Upper lobe of right lung (tissue), 1 donor: ENCODE data around the gene PRKAR1B. TPM values are rescaled to one million over a fixed set of nuclear protein-coding genes. Genes with fewer than 3 reads are reported as not detected.
A peak's percentile ranks its signal among the peaks of the same experiment; 100 is the strongest.

Experiments
- ATAC-seq: fragments of 200-7000 bp; cut with Tn5 transposase; one replicate; pipeline ENCODE4 v1.9.1; 2020; ENCODE audit warnings: mild to moderate bottlenecking, moderate library complexity
- DNase-seq: peaks from one replicate; pipeline ENCODE4 v3.0.0-alpha.2; 2020
- H3K27ac ChIP-seq: fragments of 200-600 bp; one replicate; pipeline ENCODE4 v1.8.0; 2022
- H3K27me3 ChIP-seq: fragments of 200-600 bp; one replicate; pipeline ENCODE4 v1.8.0; 2022; ENCODE audit warnings: mild to moderate bottlenecking
- H3K36me3 ChIP-seq: fragments of 200-600 bp; one replicate; pipeline ENCODE4 v1.8.0; 2022
- H3K4me1 ChIP-seq: fragments of 200-600 bp; one replicate; pipeline ENCODE4 v1.8.0; 2022
- H3K4me3 ChIP-seq: fragments of 200-600 bp; one replicate; pipeline ENCODE4 v1.8.0; 2022; ENCODE audit warnings: mild to moderate bottlenecking
- H3K9me3 ChIP-seq: fragments of 200-600 bp; one replicate; pipeline ENCODE4 v1.8.0; 2022
- CTCF ChIP-seq: fragments of 200-600 bp; IDR thresholded peaks from one replicate; pipeline ENCODE4 v1.8.0; 2022; ENCODE audit warnings: antibody characterized with exemption
- intact Hi-C: fragments of 100-400 bp; cut with DNase I; formaldehyde crosslinking; loops from one replicate; pipeline ENCODE4 v1.11.0; 2022
- total RNA-seq: library from RNA; stranded (reverse); fragmentation: NEBNext Ultra II Directional; extraction: Animal tissue kit (Norgen Biotek cat#: 25700); gene quantifications from one replicate; pipeline ENCODE4 v1.2.1, GENCODE V29; 2021
- donor health status: DM: no; HTN: yes; CAD: no; lungs with severe emphysema.

Gene PRKAR1B
- total RNA-seq, 1 donor from 2014 or later, result 25.7 TPM

GRCh38 chr7:623464-623863 lies 103.6 kb downstream of the PRKAR1B start:
- Histone ChIP-seq H3K27ac (no peak overlapping the region), H3K4me3 (no peak overlapping the region), H3K36me3 (no peaks in the 10 kb centered on the region), H3K4me1 (peaks cover 4% of the 10 kb centered on the region), H3K27me3 (no peaks in the 10 kb centered on the region), H3K9me3 (peaks cover 16% of the 10 kb centered on the region)
- intact Hi-C loops, result no loop called here
- DNase-seq, result peak; percentile 10
- no peak for ATAC-seq
- no peak for TF ChIP-seq CTCF

DNA sequence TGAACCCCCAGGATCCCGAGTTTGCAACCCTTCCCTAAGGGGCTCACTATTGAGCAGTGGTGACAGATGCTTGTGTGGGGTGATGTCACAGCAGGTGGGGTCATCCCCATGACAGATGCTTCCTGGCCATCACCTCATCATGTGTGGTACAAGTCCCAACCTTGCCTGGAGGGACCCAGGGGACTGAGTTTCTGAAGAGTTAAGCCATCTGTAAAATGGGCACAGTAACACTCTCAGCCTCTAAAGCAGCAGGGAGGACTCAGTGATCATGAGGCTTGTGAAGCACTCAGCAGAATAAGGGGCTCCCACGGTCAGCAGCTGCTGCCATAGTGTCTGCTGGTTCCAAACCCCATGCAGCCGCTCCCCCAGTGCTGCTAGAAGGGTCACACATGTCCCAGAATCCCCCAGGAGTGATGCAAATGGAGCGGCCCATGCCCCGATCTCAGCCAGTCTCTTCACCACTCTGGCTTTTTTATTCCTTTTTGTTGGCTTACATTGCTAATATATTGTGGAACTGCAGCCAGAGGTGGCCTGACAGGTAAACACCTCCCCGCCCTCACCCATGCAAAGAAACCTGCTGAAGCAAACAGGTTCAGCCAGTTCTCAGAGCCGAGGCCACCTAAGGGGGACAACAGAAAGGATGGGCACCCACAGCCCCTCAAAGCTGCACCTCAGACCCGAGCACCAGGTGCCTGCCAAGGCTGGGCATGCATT lies 105.4 kb downstream of the PRKAR1B start:
- ATAC-seq, result peak; percentile 39
- intact Hi-C loops, result no loop called here

GRCh38 chr7:620885-621284 lies 106.2 kb downstream of the PRKAR1B start:
- intact Hi-C loops, result no loop called here
- H3K27me3 ChIP-seq, result no peaks in the 10 kb centered on the region
- TF ChIP-seq CTCF, result no peak
- peaks cover 16% of the 10 kb centered on the region for H3K9me3 ChIP-seq
- no peak overlapping the region for H3K4me3 ChIP-seq
- ATAC-seq (no peak), DNase-seq (no peak)
- H3K27ac ChIP-seq, result no peak overlapping the region
- no peaks in the 10 kb centered on the region for H3K36me3 ChIP-seq
- H3K4me1 ChIP-seq, result peaks cover 15% of the 10 kb centered on the region

More for the DNA sequence above, 105.4 kb downstream of the PRKAR1B start:
- Histone ChIP-seq H3K27me3 (no peaks in the 10 kb centered on the region), H3K27ac (no peak overlapping the region), H3K4me1 (peaks cover 15% of the 10 kb centered on the region), H3K9me3 (peaks cover 16% of the 10 kb centered on the region), H3K4me3 (no peak overlapping the region), H3K36me3 (no peaks in the 10 kb centered on the region)
- peak; percentile 54 for DNase-seq
- no peak for TF ChIP-seq CTCF

- DNase-seq (no peak), ATAC-seq (no peak)
- no peak overlapping the region for H3K27ac ChIP-seq
- TF ChIP-seq CTCF, result no peak
- peaks cover 15% of the 10 kb centered on the region for H3K4me1 ChIP-seq
- H3K27me3 ChIP-seq, result no peaks in the 10 kb centered on the region
- intact Hi-C loops, result no loop called here
- peaks cover 9% of the 10 kb centered on the region for H3K9me3 ChIP-seq
- H3K4me3 ChIP-seq, result no peak overlapping the region
- no peaks in the 10 kb centered on the region for H3K36me3 ChIP-seq
These were observed 107.0 kb downstream of the PRKAR1B start for GRCh38 chr7:620056-620455.

- intact Hi-C loops, result no loop called here
- Histone ChIP-seq H3K9me3 (peaks cover 9% of the 10 kb centered on the region), H3K27ac (peak overlapping the region; percentile 73), H3K4me1 (peaks cover 15% of the 10 kb centered on the region), H3K36me3 (no peaks in the 10 kb centered on the region), H3K4me3 (no peak overlapping the region), H3K27me3 (no peaks in the 10 kb centered on the region)
- DNase-seq, result peak; percentile 33
- no peak for TF ChIP-seq CTCF
- no peak for ATAC-seq
These were observed 107.7 kb downstream of the PRKAR1B start for GRCh38 chr7:619368-619840.
